Smooth muscle cell (in vitro differentiated cells): ENCODE data around the gene KCNE1. TPM values are rescaled to one million over a fixed set of nuclear protein-coding genes. Genes with fewer than 3 reads are reported as not detected.
A peak's percentile ranks its signal among the peaks of the same experiment; 100 is the strongest.

Experiments
- DNase-seq: peaks from one replicate; lab custom pipeline; 2025; ENCODE audit not compliant: unreplicated experiment; lab: John Stamatoyannopoulos, UW
- H2AFZ ChIP-seq: fragments of 200-600 bp; sonication (generic); 2 replicates; pipeline ENCODE4 v1.6.0; 2016; ENCODE audit warnings: antibody characterized with exemption, low read depth, mild to moderate bottlenecking
- H3F3A ChIP-seq: fragments of 200-600 bp; sonication (generic); 2 replicates; pipeline ENCODE4 v1.6.0; 2017; ENCODE audit warnings: antibody characterized with exemption, low read depth
- H3K27ac ChIP-seq: fragments of 200-600 bp; sonication (generic); 2 replicates; pipeline ENCODE4 v1.5.1; 2016; ENCODE audit warnings: low read depth, mild to moderate bottlenecking
- H3K27me3 ChIP-seq: fragments of 200-600 bp; sonication (generic); 2 replicates; pipeline ENCODE4 v1.6.1; 2016; ENCODE audit warnings: low read depth, mild to moderate bottlenecking
- H3K36me3 ChIP-seq: fragments of 200-600 bp; sonication (generic); 2 replicates; pipeline ENCODE4 v1.5.1; 2016; ENCODE audit warnings: low read depth
- H3K4me1 ChIP-seq: fragments of 200-600 bp; sonication (generic); 2 replicates; pipeline ENCODE4 v1.5.1; 2016; ENCODE audit warnings: low read depth
- H3K4me2 ChIP-seq: fragments of 200-600 bp; sonication (generic); 2 replicates; pipeline ENCODE4 v1.6.0; 2016; ENCODE audit warnings: mild to moderate bottlenecking
- H3K4me3 ChIP-seq: fragments of 200-600 bp; sonication (generic); 2 replicates; pipeline ENCODE4 v1.5.1; 2016; ENCODE audit warnings: mild to moderate bottlenecking
- H3K79me2 ChIP-seq: fragments of 200-600 bp; sonication (generic); 2 replicates; pipeline ENCODE4 v1.6.0; 2016; ENCODE audit warnings: low read depth, mild to moderate bottlenecking
- H3K9ac ChIP-seq: fragments of 200-600 bp; sonication (generic); 2 replicates; pipeline ENCODE4 v1.6.0; 2016; ENCODE audit warnings: low read depth
- H3K9me3 ChIP-seq: fragments of 200-600 bp; sonication (generic); replicated peaks from 2 replicates; pipeline ENCODE4 v1.5.1; 2016; ENCODE audit warnings: low read depth
- H4K20me1 ChIP-seq: fragments of 200-600 bp; sonication (generic); 2 replicates; pipeline ENCODE4 v1.6.0; 2016; ENCODE audit warnings: low read depth
- CTCF ChIP-seq: fragments of 200-600 bp; sonication (generic); IDR thresholded peaks from 2 replicates; pipeline ENCODE4 v1.5.1; 2017; ENCODE audit warnings: borderline replicate concordance, mild to moderate bottlenecking, antibody characterized with exemption; ENCODE audit not compliant: insufficient read depth, poor library complexity, severe bottlenecking
- WGBS: methylation state at CpG from one replicate; pipeline ENCODE4 v1.1.7; 2016; ENCODE audit warnings: low lambda C conversion rate; 5-methylcytosine and 5-hydroxymethylcytosine counted together
- polyA plus RNA-seq: library from polyadenylated mRNA; unstranded; fragments of >200 nt; fragmentation: Nextera tagmentation; extraction: Ambion mirVana; gene quantifications from 2 replicates; pipeline ENCODE4 v1.2.1, GENCODE V29; 2016
- total RNA-seq: library from RNA; depleted of rRNA; stranded (reverse); fragments of >200 nt; gene quantifications from 2 replicates; pipeline ENCODE4 v1.2.3, GENCODE V29; 2014

KCNE1 gene
- total and polyA plus RNA-seq, 2 experiments from 2014 or later = 0.16 TPM; not detected in 1

- H3K4me3 ChIP-seq = no peak overlapping the region
- H3K27me3 ChIP-seq = no peaks in the 10 kb centered on the region
- H3K79me2 ChIP-seq = no peaks in the 10 kb centered on the region
- no peaks in the 10 kb centered on the region for H3K9me3 ChIP-seq
- H2AFZ ChIP-seq = no peak overlapping the region
- no peaks in the 10 kb centered on the region for H3K36me3 ChIP-seq
- H3K4me2 ChIP-seq = no peak overlapping the region
- H4K20me1 ChIP-seq = no peaks in the 10 kb centered on the region
- H3K4me1 ChIP-seq = peaks cover 23% of the 10 kb centered on the region
- H3F3A ChIP-seq = peaks cover 3% of the 10 kb centered on the region
- WGBS = 96% methylated on average over 5 of the region's 5 CpGs
- no peak overlapping the region for H3K9ac ChIP-seq
- H3K27ac ChIP-seq = no peak overlapping the region
- DNase-seq = no peak
- no peak for TF ChIP-seq CTCF
Measured at GRCh38 chr21:34540206-34540605, 28.2 kb upstream of the KCNE1 start.

DNA sequence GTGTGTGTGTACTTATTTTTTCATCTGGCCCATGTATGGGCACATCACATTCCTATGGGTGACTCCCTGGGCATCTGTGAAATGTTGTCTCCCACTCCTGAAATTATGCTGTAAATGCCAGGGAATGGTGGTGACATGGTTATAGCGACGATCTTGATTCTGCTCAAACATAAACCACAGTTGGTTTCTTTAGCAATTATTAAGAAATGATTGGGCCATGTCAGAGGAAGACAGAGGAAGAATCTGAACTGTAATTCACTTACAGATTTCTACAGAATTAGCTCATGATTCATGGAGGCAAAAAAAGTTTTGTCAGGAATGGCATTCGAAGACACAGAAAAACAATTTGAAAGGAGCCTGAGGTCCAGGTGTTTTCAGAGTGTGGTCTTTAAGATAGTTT is 25.8 kb upstream of the KCNE1 start:
- Histone ChIP-seq H3K27ac (peak overlapping the region; percentile 85), H3K4me2 (no peak overlapping the region), H3K79me2 (no peaks in the 10 kb centered on the region), H4K20me1 (no peaks in the 10 kb centered on the region), H3F3A (peaks cover 3% of the 10 kb centered on the region), H3K9me3 (no peaks in the 10 kb centered on the region), H3K27me3 (no peaks in the 10 kb centered on the region), H3K4me1 (peaks cover 19% of the 10 kb centered on the region), H3K36me3 (no peaks in the 10 kb centered on the region), H3K9ac (peak overlapping the region; percentile 53), H2AFZ (no peak overlapping the region), H3K4me3 (no peak overlapping the region)
- WGBS = 48% methylated on average over 3 of the region's 3 CpGs
- no peak for DNase-seq
- TF ChIP-seq CTCF = no peak

DNA sequence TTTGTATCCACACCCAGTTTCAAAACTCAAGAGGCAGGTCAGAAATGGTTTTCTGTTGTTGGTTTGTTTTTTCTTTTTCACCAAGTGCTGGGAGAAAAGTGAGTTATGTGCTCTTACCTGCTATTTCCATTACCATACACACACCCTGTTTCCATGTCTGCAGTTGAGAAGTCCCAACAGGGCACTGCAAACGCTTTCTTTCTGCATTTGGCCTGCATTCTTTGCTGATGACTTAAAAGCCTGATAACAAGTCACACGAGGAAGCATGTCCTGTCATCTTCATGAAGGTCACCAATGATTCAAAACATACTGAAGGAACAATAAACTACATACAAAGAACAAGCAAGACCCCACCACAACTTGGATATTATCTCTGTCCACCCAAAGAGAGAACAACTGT is 24.8 kb upstream of the KCNE1 start:
- H3K36me3 ChIP-seq = no peaks in the 10 kb centered on the region
- H3F3A ChIP-seq = peaks cover 3% of the 10 kb centered on the region
- H2AFZ ChIP-seq = no peak overlapping the region
- H3K9ac ChIP-seq = peak overlapping the region; percentile 53
- H3K9me3 ChIP-seq = no peaks in the 10 kb centered on the region
- H3K4me3 ChIP-seq = no peak overlapping the region
- H3K4me1 ChIP-seq = peaks cover 19% of the 10 kb centered on the region
- H3K27me3 ChIP-seq = no peaks in the 10 kb centered on the region
- no peaks in the 10 kb centered on the region for H4K20me1 ChIP-seq
- H3K79me2 ChIP-seq = no peaks in the 10 kb centered on the region
- peak overlapping the region; percentile 85 for H3K27ac ChIP-seq
- 0% methylated on average over 2 of the region's 2 CpGs for WGBS
- DNase-seq = no peak
- peak overlapping the region; percentile 48 for H3K4me2 ChIP-seq
- no peak for TF ChIP-seq CTCF

DNA sequence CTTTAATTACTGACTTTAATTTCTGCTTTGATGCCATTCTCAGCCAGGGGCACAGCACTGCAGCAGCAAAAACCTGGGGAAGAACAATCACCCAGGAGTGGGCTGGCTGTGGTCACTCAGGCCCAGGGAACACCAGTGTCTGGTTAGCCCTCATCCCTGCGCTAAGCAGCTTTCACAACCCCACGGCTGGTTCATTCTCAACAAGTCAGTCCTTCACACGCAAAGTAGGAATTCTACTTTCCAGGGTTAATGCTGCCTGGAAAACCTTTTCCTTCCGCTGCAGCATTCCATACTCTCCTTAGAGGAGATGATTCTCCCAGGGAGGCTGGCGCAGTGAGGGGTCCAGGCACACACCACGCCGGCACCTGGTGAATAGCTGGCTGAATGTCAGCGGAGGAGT is 24.3 kb upstream of the KCNE1 start:
- no peak for DNase-seq
- no peaks in the 10 kb centered on the region for H3K27me3 ChIP-seq
- H3K27ac ChIP-seq = peak overlapping the region; percentile 85
- TF ChIP-seq CTCF = no peak
- H2AFZ ChIP-seq = no peak overlapping the region
- H3K4me2 ChIP-seq = peak overlapping the region; percentile 48
- 66% methylated on average over 8 of the region's 8 CpGs for WGBS
- H3K9me3 ChIP-seq = no peaks in the 10 kb centered on the region
- H3K4me3 ChIP-seq = no peak overlapping the region
- H4K20me1 ChIP-seq = no peaks in the 10 kb centered on the region
- peak overlapping the region; percentile 53 for H3K9ac ChIP-seq
- peaks cover 19% of the 10 kb centered on the region for H3K4me1 ChIP-seq
- H3F3A ChIP-seq = peaks cover 3% of the 10 kb centered on the region
- H3K36me3 ChIP-seq = no peaks in the 10 kb centered on the region
- H3K79me2 ChIP-seq = no peaks in the 10 kb centered on the region
